IMR-90 (cell line): Measurements from ENCODE around the gene TLR3. TPM values are rescaled to one million over a fixed set of nuclear protein-coding genes. Genes with fewer than 3 reads are reported as not detected.
"Not testable (repeated sequence)": the region's sequence is repeated elsewhere in the genome, so short reads cannot be mapped to it uniquely, and the experiment has no call there.

ENCODE experiments used
- ATAC-seq: fragments of 200-7000 bp; cut with Tn5 transposase; 2 replicates; pipeline ENCODE4 v1.9.1; 2020; ENCODE audit warnings: low read depth, mild to moderate bottlenecking, moderate library complexity
- BruUV-seq: library from RNA; stranded (reverse); fragments of 400-500 nt; replicated peaks from 2 replicates; lab custom pipeline; 2021; lab: Mats Ljungman, UMichigan
- CTCF ChIA-PET: fragments of 300-600 bp; formaldehyde crosslinking; extraction: SDS; loops from one replicate; lab custom pipeline; 2021; ENCODE audit warnings: antibody characterized with exemption; lab: Yijun Ruan, JAX
- POLR2A ChIA-PET: fragments of 300-600 bp; sonication (Branson Sonifier 250); formaldehyde crosslinking; loops from one replicate; lab custom pipeline; 2022; ENCODE audit warnings: antibody characterized with exemption; ENCODE audit not compliant: unreplicated experiment; lab: Charles Lee
- DNase-seq: peaks from one replicate; pipeline ENCODE4 v3.0.0; 2013
- H2AFZ ChIP-seq: replicated peaks from 2 replicates; pipeline ENCODE3; 2013; ENCODE audit warnings: low read length, mild to moderate bottlenecking; ENCODE audit not compliant: poor library complexity
- H2AK5ac ChIP-seq: 2 replicates; pipeline ENCODE4 v1.6.1; 2013; ENCODE audit warnings: low read depth, low read length, inconsistent platforms
- H2AK9ac ChIP-seq: replicated peaks from 2 replicates; pipeline ENCODE3; 2013; ENCODE audit warnings: mild to moderate bottlenecking, low read depth, low read length, moderate library complexity; ENCODE audit not compliant: poor library complexity
- H2BK120ac ChIP-seq: 2 replicates; pipeline ENCODE4 v1.6.1; 2013; ENCODE audit warnings: low read depth, low read length, inconsistent platforms
- H2BK15ac ChIP-seq: 3 replicates; pipeline ENCODE4 v1.6.1; 2013; ENCODE audit warnings: low read depth, low read length, inconsistent platforms
- H2BK20ac ChIP-seq: 2 replicates; pipeline ENCODE4 v1.6.1; 2013; ENCODE audit warnings: low read depth, mild to moderate bottlenecking, inconsistent platforms, low read length, moderate library complexity
- H2BK5ac ChIP-seq: 2 replicates; pipeline ENCODE4 v1.6.1; 2013; ENCODE audit warnings: mild to moderate bottlenecking, low read depth, low read length, inconsistent platforms; ENCODE audit not compliant: poor library complexity, severe bottlenecking
- H3K14ac ChIP-seq: replicated peaks from 2 replicates; pipeline ENCODE4 v1.6.1; 2013; ENCODE audit warnings: low read depth, low read length, inconsistent platforms
- H3K18ac ChIP-seq: 2 replicates; pipeline ENCODE4 v1.6.1; 2013; ENCODE audit warnings: low read depth, low read length, control low read depth
- H3K23ac ChIP-seq: 2 replicates; pipeline ENCODE4 v1.6.1; 2013; ENCODE audit warnings: low read depth, low read length, inconsistent platforms
- H3K27ac ChIP-seq: 2 replicates; pipeline ENCODE4 v1.5.1; 2013; ENCODE audit warnings: mild to moderate bottlenecking, control low read depth, low read length; ENCODE audit not compliant: insufficient read depth
- H3K27me3 ChIP-seq: 2 replicates; pipeline ENCODE4 v1.6.1; 2013; ENCODE audit warnings: low read length; ENCODE audit not compliant: control insufficient read depth, insufficient read depth
- H3K36me3 ChIP-seq: 2 replicates; pipeline ENCODE4 v1.6.1; 2013; ENCODE audit warnings: low read length, mixed read lengths; ENCODE audit not compliant: control insufficient read depth, insufficient read depth
- H3K4ac ChIP-seq: 2 replicates; pipeline ENCODE4 v1.6.1; 2013; ENCODE audit warnings: low read depth, low read length, inconsistent platforms
- H3K4me1 ChIP-seq: 2 replicates; pipeline ENCODE4 v1.6.1; 2013; ENCODE audit warnings: low read length, mixed read lengths; ENCODE audit not compliant: control insufficient read depth, insufficient read depth
- H3K4me2 ChIP-seq: 2 replicates; pipeline ENCODE4 v1.6.1; 2013; ENCODE audit warnings: low read depth, mild to moderate bottlenecking, control low read depth, low read length, moderate library complexity
- H3K4me3 ChIP-seq: 2 replicates; pipeline ENCODE4 v1.5.1; 2013; ENCODE audit warnings: low read depth, mild to moderate bottlenecking, control low read depth, low read length, moderate library complexity; ENCODE audit not compliant: insufficient read depth
- H3K56ac ChIP-seq: 2 replicates; pipeline ENCODE4 v1.6.1; 2013; ENCODE audit warnings: low read length, inconsistent platforms; ENCODE audit not compliant: insufficient read depth; ENCODE audit errors: extremely low read depth
- H3K79me1 ChIP-seq, 2 experiments: 2 replicates each; pipeline ENCODE4 v1.6.1; 2013; ENCODE audit warnings: low read length in 2 of 2, inconsistent platforms in 1 of 2, low read depth in 1 of 2
- H3K9ac ChIP-seq: 2 replicates; pipeline ENCODE4 v1.6.1; 2013; ENCODE audit warnings: low read depth, low read length, control low read depth
- H3K9me1 ChIP-seq: 2 replicates; pipeline ENCODE4 v1.6.1; 2013; ENCODE audit warnings: low read length, inconsistent platforms; ENCODE audit not compliant: insufficient read depth
- H3K9me3 ChIP-seq: 2 replicates; pipeline ENCODE4 v1.6.1; 2013; ENCODE audit warnings: low read length; ENCODE audit not compliant: control insufficient read depth, insufficient read depth
- H4K20me1 ChIP-seq: 2 replicates; pipeline ENCODE4 v1.6.1; 2013; ENCODE audit warnings: low read length, inconsistent platforms; ENCODE audit not compliant: insufficient read depth
- H4K5ac ChIP-seq: 2 replicates; pipeline ENCODE4 v1.6.1; 2013; ENCODE audit warnings: mild to moderate bottlenecking, low read depth, low read length, control low read depth
- H4K8ac ChIP-seq, 2 experiments: 2 replicates each; pipeline ENCODE4 v1.6.1; 2013; ENCODE audit warnings: low read depth in 2 of 2, low read length in 2 of 2, control low read depth in 1 of 2, inconsistent platforms in 1 of 2
- H4K91ac ChIP-seq: 2 replicates; pipeline ENCODE4 v1.6.1; 2013; ENCODE audit warnings: low read depth, low read length, inconsistent platforms; ENCODE audit not compliant: insufficient read depth
- WGBS, 2 experiments: methylation state at CpG; one replicate each; pipeline versions ENCODE4 v1.1.5 to v1.1.7; 2013; ENCODE audit warnings: missing lambda C conversion rate in 2 of 2; ENCODE audit not compliant: insufficient read length in 1 of 2; ENCODE audit errors: extremely low coverage in 2 of 2; 5-methylcytosine and 5-hydroxymethylcytosine counted together
- dilution Hi-C: fragments of 300-500 bp; cut with HindIII; formaldehyde crosslinking; loops from one replicate; pipeline ENCODE4 v1.14.3; 2018; ENCODE audit warnings: low sequenced_read_pairs; ENCODE audit not compliant: unreplicated experiment
- in situ Hi-C: fragments of 300-500 bp; cut with MboI; formaldehyde crosslinking; loops from 3 replicates; pipeline ENCODE4 v1.14.3; 2019; ENCODE audit warnings: low sequenced_read_pairs, inconsistent platforms, mixed read lengths
- intact Hi-C: fragments of 100-400 bp; cut with micrococcal nuclease; formaldehyde crosslinking; loops from 2 replicates; pipeline ENCODE4 v1.10.0; 2022
- polyA plus RNA-seq, 3 experiments: library from polyadenylated mRNA; depleted of rRNA; stranded (reverse); fragments of >200 nt; gene quantifications; 2 replicates each; pipeline ENCODE4 v1.2.3, GENCODE V29; 2012; ENCODE audit warnings: low replicate concordance in 1 of 3
- total RNA-seq: library from RNA; depleted of rRNA; stranded (reverse); fragments of >200 nt; gene quantifications from 2 replicates; pipeline ENCODE4 v1.2.3, GENCODE V29; 2012

TLR3 gene
- total and polyA plus RNA-seq, 2 of the 4 experiments (the other 2 are of a cell fraction) = 0.12 to 0.36 TPM

DNA sequence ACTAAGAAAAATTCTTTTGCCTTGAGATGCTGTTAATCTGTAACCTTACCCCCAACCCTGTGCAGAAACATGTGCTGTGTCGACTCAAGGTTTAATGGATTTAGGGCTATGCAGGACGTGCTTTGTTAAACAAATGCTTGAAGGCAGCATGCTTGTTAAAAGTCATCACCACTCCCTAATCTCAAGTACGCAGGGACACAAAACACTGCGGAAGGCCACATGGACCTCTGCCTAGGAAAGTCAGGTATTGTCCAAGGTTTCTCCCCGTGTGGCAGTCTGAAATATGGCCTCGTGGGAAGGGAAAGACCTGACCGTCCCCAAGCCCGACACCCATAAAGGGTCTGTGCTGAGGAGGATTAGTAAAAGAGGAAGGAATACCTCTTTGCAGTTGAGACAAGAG lies 18.8 kb upstream of the TLR3 start:
- H3K79me1 ChIP-seq, BruUV-seq, H3K4ac ChIP-seq, ATAC-seq, H2BK20ac ChIP-seq, H3K4me2 ChIP-seq, H2AK9ac ChIP-seq, H3K27ac ChIP-seq, H3K9me1 ChIP-seq, H4K91ac ChIP-seq, H3K9me3 ChIP-seq, H3K56ac ChIP-seq, POLR2A ChIA-PET, H4K20me1 ChIP-seq, H4K5ac ChIP-seq, H2BK120ac ChIP-seq, in situ Hi-C loops, DNase-seq, intact Hi-C loops, H3K4me1 ChIP-seq, H3K23ac ChIP-seq, H2AK5ac ChIP-seq, H3K4me3 ChIP-seq, H2BK5ac ChIP-seq, dilution Hi-C loops, H4K8ac ChIP-seq, H3K27me3 ChIP-seq, H2AFZ ChIP-seq, H3K18ac ChIP-seq, H3K14ac ChIP-seq, H2BK15ac ChIP-seq, H3K36me3 ChIP-seq, CTCF ChIA-PET, H3K9ac ChIP-seq: not testable (repeated sequence)
- WGBS, 2 experiments = no CpG with 5 or more reads among the region's 8 CpGs
